Hindlimb muscle (tissue), 1 donor: ENCODE data around the gene GAL. TPM values are rescaled to one million over a fixed set of nuclear protein-coding genes. Genes with fewer than 3 reads are reported as not detected.
A peak's percentile ranks its signal among the peaks of the same experiment; 100 is the strongest.

Source experiments
- DNase-seq: peaks from one replicate; pipeline ENCODE4 v3.0.0-alpha.2; 2013
- polyA plus RNA-seq: library from polyadenylated mRNA; unstranded; fragments of 120-200 nt; gene quantifications from one replicate; pipeline ENCODE4 v1.2.1, GENCODE V29; 2013; ENCODE audit not compliant: insufficient read length

Gene GAL
- polyA plus RNA-seq, 1 donor: not detected

DNA sequence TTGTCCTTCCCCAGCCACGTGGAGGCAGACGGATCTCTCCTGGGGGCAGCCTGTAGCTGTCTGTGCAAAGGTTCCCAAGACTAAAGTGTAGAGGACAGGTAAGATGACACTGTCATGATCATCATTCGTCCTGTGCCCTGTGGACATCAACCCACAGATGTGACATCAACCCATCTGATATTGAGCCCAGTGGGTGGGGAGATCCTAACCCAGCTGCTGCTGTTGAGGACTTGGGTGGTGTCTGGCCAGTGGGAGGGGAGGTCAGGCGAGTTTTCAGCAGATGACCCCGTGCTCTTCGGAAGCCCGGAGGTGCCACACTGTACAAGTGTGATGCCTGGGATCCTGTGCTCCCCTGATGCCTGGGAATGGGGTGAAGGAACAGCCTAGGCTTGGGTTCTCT is 1.2 kb upstream of the GAL start:
- no peak for DNase-seq

- no peak for DNase-seq
Observed at GRCh38 chr11:68683536-68684384, 584 bp upstream of the GAL start.

DNA sequence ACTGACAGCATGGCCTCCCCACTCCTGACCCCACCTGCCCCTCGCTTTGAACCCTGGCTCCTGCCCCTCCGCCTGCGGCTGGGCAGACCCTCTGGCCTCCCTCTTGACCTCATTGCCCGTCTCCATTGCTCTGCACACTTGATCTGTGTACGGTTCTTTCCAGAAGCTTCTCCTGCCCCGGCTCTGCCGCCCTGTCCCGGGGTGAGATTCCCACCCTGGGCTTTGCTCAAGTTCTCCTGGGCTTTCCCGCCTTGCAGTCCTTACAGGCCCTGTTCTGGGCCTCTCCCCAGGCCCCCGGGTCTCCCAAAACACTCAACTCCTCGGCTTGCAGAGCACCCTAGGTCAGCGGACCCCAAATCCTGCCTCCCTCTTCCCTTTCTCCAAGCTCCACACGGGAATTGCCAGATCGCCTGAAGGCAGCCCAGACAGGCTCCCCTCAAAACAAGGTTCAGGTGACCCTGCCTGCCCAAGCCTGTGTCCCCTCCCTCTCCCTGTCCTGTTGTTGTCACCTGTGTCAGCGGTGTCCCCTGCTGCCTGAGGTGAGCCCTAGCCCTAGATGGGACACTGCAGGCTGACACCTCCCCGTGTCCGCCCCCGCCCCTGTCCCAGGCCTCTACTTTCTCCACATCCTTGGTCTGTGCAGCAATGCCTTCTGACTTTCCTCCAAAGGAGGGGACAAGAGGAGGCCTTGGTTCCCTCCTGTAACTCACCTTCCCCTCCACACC is 1.5 kb downstream of the GAL start:
- DNase-seq: no peak

DNA sequence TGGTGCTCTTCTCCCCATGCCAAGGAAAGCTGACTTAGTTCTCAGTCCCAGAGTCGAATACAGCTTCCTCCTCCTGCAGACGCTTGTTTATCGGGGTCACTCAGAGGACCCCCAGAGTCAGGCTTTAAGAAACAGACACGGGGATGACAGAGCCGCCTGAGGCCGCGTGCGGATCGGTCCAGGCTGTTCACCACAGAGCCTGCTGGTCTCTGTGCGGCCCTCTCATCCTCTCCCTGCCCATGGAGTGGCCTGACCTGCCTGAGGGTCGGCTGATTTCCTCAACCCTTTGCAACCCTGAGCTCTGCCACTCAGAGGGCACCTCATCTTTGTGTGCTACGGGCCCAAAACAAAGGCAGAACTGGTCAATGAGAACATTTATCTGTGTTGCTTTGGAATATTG is 2.1 kb downstream of the GAL start:
- no peak for DNase-seq

- DNase-seq: peak; percentile 20
Observed at GRCh38 chr11:68687311-68687710, 3.0 kb downstream of the GAL start.

DNA sequence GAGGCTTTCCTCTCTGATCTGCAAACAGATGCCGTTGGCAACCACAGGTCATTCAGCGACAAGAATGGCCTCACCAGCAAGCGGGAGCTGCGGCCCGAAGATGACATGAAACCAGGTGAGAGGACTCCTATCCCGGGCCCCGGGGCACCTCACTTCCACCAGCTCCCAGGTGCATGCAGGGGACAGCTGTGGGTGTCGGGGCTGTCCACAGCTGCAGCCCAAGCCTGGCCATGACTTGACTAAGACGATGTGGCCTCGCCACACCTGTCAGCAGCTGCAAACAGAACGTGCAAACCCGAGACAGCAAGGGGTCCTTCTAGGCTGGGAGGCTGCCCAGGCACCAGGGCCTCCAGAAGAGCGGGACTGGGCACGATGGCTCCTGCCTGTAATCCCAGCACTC is 3.6 kb downstream of the GAL start:
- DNase-seq: no peak

DNA sequence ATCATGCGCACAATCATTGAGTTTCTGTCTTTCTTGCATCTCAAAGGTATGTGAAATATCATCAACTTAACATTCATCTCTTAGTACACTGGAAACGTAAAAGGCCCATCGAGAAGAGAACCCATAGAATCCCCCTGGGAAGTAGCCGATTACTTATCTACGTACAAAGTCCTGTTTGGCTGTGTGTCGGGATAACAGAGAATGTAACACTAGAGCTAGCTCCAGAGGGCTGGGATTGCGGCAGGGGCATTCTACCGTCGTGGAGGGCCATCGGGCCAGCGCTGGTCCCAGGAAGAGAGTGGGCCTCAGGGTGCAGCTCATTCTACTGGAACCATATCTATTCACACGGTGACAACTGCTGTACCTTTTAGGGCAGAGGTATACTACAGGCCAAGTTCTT is 4.5 kb downstream of the GAL start:
- no peak for DNase-seq

- DNase-seq: no peak
Observed at GRCh38 chr11:68689737-68690625, 5.6 kb downstream of the GAL start.

GRCh38 chr11:68690671-68691401 is 6.5 kb downstream of the GAL start:
- DNase-seq: no peak

- DNase-seq: no peak
Observed at GRCh38 chr11:68691402-68691784, 7.0 kb downstream of the GAL start.

DNA sequence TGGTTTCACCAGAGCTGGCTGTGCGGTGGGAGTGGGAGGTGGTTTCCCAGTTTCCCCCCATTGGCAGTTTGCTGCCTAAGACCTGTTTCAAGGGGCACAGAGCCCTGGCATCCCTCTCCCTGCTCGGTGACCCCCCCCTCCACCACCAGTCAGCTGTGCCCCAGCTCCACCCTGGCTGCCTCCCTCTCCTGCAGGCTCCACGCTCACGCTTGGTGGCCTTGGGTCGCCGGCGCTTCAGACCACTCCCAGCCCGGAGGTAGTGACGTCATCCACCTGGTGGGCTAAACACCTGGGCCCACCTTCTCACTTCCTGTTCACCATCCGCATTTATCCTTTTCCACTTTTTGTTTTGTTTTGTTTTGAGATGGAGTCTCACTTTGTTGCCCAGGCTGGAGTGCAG is 7.8 kb downstream of the GAL start:
- DNase-seq: no peak

DNA sequence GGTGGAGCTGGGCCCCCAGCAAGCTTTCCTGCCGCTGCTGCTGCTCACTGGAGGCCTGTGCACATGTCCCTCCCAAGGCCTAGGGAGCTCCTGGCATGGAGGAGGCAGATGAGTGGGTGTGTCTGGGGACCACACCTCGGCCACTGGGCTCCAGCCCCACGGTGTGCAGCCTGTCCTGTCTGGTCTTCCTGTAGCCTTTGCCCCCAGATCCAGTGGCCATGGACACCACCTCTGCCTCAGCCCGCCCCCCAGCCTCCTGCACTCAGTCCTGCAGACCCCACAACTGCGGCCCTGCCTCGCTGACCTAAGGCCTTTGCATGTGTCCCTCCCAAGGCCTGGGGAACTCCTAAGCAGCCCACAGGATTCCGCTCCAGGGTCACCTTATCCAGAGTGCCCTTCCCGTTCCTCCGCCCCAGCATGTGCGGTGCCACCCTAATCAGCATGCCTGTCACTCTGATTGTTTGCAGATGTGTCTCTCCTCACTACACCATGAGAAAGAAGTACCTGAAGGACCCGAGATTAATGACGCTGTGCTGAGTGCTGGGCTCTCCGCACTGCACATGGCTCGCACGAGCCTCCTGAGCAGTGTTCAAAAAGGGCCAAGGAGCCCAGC is 8.6 kb downstream of the GAL start:
- no peak for DNase-seq

DNA sequence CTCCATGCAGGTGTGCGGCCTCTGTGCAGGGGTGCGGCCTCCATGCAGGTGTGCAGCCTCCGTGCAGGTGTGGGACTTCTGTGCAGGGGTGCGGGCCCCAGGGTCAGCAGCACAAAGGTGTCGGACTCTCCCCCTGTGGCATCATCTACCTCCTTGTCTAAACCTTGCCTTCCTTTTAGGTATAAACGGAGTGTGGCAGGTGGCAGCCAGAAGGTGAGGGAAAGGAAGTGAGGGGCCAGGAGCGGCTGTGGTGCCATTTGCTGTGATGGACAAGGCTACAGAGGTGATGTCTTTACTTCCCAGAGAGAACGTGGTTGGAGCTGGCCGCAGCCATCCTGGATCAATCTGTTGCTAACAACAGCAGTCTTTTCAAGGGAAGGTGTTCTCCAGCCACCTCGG is 9.1 kb downstream of the GAL start:
- DNase-seq: no peak

DNA sequence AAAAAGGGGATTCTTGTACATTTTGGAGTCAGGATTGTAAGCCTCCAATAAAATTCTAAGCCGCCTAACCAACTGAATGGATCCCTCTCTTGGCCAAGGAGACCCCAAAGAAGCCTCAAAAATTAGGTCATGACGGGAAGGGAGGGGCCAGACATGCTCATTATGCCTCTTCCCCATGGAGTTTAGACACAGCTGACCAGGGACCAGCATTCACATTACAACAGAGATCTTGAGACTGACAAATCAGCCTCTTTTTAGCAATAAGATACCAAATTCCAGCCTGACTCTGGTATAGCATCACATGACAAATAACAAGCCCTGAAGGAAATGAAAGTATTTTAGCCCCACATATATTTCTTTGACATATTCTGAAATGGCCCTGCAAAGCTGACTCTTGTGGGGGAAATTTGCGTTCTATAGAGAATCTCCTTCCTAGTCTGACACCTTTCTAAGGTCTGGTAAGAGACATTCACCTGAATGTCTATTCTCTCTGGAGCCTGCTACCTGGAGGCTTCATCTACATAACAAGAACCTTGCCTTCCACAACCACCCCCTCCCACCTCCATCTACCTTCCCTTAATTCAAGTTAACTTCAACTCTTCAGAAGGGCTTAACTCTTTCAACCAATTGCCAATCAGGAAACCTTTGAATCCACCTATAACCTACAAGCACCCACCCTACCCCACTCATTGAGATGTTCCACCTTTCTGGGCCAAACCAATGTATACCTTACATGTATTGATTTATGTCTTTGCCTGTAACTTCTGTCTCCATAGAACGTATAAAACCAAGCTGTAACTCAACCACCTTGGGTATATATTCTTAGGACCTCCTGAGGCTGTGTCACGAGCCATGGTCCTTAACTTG is 10.3 kb downstream of the GAL start:
- DNase-seq: no peak

DNA sequence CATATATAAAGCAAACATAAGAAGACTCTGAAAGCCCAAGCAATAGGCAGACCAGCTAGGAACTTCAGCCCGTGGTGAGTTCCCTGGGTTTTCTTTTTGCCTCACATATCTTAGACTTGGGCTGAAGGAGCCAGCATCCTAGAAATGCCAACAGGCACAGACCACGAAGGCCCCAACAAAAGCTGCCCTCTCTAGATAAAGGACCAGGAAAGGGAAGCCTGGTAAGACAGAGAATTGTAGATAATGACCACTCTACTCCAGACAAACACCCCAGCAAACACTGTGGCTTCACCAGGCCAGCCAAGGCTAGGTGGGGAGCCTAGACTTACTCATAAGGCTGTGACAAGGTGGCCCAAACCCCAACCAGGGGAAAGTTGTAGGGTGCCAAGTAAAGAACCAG is 11.2 kb downstream of the GAL start:
- no peak for DNase-seq

GRCh38 chr11:68698993-68699392 is 14.6 kb downstream of the GAL start:
- DNase-seq: no peak

GRCh38 chr11:68704887-68705286 is 20.5 kb downstream of the GAL start:
- DNase-seq: no peak

DNA sequence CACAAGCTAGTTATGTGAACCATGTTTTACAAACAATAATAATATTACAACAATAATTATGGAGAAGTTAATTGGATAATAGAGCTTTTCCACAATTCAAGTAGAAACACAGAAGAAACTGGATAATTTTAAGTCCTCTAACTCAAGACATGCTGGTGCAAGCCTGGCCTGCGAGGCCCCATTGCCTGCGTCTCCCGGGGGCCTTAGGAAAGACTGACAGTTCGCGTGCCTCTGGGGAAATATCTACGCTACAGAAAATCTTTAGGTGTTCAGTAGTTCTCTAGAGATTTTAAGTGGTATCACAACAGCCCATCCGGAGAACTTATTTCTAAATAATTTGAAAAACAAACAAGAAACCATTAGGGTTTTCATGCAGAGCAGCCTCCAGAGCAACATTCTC is 23.2 kb downstream of the GAL start:
- DNase-seq: no peak

DNA sequence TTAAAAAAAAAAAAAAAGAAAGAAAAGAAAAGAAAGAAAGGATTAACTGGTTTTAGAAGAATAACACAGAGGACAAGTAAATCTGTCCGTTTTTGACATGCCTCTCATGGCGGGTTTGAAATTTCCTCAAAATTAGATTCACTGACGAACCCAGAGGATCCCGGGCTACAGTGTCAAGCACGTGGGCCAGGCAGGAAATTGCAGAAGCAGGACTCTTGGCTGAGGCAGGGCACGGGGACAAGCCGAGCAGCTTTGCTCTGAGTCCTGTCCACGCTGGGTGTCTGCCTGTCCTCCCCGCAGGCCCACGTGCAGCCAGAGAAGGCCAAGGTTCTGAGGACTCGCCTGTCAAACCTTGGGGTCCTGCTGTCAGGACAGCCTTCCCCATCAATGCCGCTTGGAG is 24.7 kb downstream of the GAL start:
- no peak for DNase-seq

- no peak for DNase-seq
Observed at GRCh38 chr11:68710409-68710808, 26.1 kb downstream of the GAL start.

GRCh38 chr11:68711114-68711513 is 26.8 kb downstream of the GAL start:
- DNase-seq: no peak
